Renal cortex interstitium (tissue), 11 donors: Measurements from ENCODE around the gene ITPR1. TPM values are rescaled to one million over a fixed set of nuclear protein-coding genes. Genes with fewer than 3 reads are reported as not detected.

Experiments
- DNase-seq, 11 donors: peaks; one replicate each; pipeline ENCODE4 v3.0.0-alpha.2; 2013; ENCODE audit warnings: low read depth in 9 of 11, low spot score in 4 of 11; ENCODE audit errors: extremely low read depth in 1 of 11
- polyA plus RNA-seq, 3 donors: library from polyadenylated mRNA; unstranded; fragments of 120-200 nt; gene quantifications; one replicate each; pipeline ENCODE4 v1.2.1, GENCODE V29; 2013; ENCODE audit not compliant: insufficient read length in 3 of 3

Gene ITPR1
- polyA plus RNA-seq, 3 donors: 51.9 to 63.3 (median 56.4) TPM

- no peak for DNase-seq
These were observed 193.5 kb downstream of the ITPR1 start for GRCh38 chr3:4686619-4687018.

- DNase-seq: no peak
These were observed 194.0 kb downstream of the ITPR1 start for GRCh38 chr3:4687167-4687566.

DNA sequence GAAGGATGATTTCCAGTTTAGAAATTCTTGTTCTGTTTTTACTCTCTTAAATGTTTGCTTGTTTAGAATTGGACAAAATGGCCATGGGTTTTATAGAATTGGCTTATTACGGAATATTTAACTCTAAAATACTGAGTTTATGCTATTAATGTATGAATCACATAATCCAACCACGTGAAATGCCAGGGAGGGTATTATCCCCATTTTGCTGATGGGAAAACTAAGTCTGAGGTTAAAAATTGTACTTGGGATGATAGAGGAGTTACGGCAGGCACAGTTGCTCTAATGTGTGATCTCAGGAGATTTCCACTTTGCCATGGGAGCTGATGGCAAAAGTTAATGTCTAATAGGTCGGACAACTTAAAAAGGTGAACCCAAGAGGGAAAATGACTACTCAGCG lies 194.4 kb downstream of the ITPR1 start:
- no peak for DNase-seq

DNA sequence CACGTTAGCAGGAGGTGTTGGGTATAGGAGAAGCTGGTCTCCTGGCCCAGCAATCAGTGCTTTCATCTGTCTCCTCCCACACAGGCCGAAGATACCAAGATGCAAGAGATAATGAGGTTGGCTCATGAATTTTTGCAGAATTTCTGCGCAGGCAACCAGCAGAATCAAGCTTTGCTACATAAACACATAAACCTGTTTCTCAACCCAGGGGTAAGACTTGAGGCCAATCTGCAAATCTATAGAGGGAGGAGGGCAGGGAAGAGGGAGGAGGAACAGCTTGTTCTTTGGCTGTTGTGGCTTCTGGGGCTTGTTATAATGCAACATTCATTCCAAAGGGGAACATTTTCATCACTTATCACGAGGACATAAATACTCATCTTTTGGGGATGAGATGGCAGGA lies 195.3 kb downstream of the ITPR1 start:
- no peak for DNase-seq

DNA sequence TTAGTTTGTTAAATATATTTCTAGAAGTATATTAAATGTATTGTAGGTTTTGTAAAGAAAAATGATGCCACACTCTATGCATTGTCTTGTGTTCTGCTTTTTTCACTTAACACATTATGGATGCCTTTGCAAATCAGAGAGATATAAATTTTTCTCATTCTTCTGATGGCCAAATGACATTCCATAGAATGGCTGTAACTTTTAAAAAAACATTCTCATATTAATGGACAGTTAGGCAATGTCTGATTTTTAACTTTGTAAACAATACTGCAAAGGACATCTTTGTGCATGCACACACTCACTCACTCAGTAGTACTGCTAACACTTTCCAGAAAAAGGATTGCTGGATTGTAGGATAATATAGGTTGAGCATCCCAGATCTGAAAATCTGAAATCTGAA lies 195.9 kb downstream of the ITPR1 start:
- DNase-seq: no peak

DNA sequence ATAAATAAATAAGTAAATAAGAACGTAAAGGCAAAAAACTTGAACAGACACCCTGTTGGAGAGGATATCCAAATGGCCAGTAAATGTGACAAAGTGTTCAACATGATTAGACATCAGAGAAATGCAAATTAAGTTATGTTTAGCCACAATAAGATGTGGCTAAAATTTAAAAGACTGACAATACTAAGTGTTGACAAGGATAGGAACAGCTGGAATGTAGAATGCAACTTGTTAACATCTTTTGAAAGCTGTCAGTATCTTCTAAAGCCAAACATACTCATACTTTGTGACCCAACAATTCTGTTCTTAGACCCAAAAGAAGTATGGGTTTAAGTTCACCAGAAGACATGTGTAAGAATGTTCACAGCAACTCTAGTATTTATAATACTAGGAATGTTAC lies 197.1 kb downstream of the ITPR1 start:
- DNase-seq: no peak

- no peak for DNase-seq
These were observed 200.5 kb downstream of the ITPR1 start for GRCh38 chr3:4693620-4694019.

- no peak for DNase-seq
These were observed 202.7 kb downstream of the ITPR1 start for GRCh38 chr3:4695846-4696245.

DNA sequence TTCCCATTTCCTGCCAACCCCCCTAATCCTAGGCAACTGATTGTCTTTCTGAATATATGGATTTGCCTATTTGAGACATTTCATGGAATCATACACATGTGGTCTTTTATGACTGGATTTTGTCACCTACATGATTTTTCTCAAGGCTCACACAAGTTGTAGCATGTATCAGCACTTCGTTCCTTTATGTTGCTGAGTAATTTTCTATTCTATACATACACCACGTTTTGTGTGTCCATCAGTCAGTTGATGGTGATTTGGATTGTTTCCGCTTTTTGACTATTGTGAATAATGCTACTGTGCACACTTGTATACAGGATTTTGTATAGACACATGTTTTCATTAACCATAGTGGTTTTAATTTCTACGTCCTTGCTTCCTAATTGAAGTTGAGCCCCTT lies 203.1 kb downstream of the ITPR1 start:
- no peak for DNase-seq

GRCh38 chr3:4698125-4698821 lies 205.1 kb downstream of the ITPR1 start:
- no peak for DNase-seq

GRCh38 chr3:4703054-4703480 lies 209.9 kb downstream of the ITPR1 start:
- no peak for DNase-seq

DNA sequence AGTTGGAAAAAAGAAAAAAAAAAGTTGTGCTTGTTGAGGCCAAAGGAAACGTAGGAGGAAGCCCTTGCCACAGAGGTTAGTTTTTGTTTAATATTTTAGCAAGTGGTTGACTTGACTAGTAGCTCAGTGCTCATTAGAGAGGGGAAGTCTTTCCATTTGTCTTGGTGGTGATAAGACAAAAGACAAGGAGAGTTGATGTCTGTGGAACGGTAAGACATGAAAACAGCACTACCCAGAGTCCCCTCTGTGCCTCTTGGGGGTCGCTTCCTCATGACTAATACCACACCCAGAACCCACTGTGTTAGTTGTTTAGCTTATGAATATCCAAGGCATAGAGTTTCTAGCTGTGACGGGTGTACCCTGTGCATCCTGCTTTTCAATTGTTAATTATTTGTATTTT lies 211.4 kb downstream of the ITPR1 start:
- DNase-seq: no peak

DNA sequence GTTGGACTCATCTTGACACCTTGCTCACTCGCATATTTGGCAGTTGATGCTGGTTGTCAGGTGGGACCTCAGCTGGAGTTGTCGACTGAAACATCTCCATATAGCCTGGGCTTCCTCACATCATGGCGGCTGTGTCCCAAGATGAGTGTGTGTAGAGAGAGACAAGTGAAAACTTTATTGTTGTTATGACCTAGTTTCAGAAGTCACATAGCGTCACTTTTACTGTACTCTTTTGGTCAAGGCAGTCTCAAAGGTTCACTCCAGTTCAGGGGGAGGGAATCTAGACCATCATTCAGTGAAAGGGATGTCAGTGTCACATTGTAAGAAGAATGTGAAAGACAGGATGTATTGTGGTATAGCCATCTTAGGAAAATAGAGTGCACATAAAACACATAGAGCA lies 214.2 kb downstream of the ITPR1 start:
- no peak for DNase-seq

DNA sequence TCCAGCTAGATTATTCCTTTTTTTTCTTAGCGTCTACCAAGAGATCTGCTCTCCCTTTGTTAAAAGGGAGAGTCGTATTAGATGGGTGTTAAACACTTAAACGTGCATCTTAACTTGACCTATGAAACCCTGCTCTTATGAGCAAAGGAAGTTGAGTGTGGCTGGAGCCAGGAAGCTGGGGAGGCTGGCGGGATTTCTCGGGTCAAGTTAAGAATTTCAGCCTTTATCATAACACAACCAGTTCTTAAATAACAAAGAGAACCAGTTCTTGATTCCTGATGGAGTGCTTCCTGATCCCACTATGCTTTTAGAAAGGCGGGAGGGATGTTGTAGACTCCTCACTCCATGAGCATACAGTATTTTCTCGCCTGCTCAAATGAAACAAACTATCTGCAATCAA lies 215.1 kb downstream of the ITPR1 start:
- no peak for DNase-seq

DNA sequence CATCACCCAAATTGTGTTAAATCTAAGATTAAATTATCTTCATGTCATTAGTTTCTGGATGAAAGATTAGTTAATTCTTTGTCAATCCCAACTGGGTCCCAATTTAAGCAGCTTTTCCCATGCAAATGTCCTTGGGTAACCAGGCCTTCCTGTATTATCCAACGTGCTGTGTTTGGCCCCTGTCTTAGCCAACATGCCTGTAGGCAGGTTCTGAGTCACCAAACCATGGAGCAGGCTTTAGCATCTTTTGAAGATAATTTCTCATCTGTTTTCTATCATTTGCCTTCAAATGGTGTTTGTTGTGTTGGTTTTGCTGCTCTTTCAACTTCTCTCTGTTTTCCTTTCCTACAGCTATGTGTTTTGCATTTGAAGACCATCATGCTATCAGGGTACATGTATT lies 216.2 kb downstream of the ITPR1 start:
- DNase-seq: no peak

- no peak for DNase-seq
These were observed 217.0 kb downstream of the ITPR1 start for GRCh38 chr3:4710191-4710590.

GRCh38 chr3:4711680-4711992 lies 218.5 kb downstream of the ITPR1 start:
- DNase-seq: no peak

GRCh38 chr3:4712109-4712508 lies 219.0 kb downstream of the ITPR1 start:
- no peak for DNase-seq

- no peak for DNase-seq
These were observed 220.9 kb downstream of the ITPR1 start for GRCh38 chr3:4714045-4714444.

DNA sequence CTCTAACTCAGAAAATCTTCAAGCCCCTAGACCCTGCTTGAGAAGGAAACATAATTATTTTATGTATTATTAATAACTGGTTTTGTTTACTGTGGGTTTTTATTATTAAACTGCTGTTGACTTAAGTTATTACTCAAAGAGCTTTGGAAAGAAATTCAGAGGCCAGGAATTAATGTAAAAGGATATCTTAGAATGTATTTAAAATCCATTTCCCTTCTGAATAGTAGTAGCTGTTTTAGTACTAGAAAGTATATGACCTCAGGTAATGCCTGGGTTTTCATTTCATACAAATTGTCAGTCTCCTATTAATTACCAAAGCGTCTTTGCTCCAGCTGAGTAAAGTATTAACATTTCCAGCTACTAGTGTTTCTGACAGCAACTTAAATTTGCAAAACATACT lies 223.1 kb downstream of the ITPR1 start:
- no peak for DNase-seq

GRCh38 chr3:4716706-4717362 lies 223.7 kb downstream of the ITPR1 start:
- no peak for DNase-seq
